HAP-1 (cell line): ENCODE data around the gene OPTN.

Experiments used
- DNase-seq, 2 experiments: peaks; one replicate each; pipeline ENCODE4 v3.0.0-alpha.2; 2016 to 2020; ENCODE audit warnings: low spot score in 2 of 2
- H3K27me3 ChIP-seq: fragments of 250-450 bp; sonication (Bioruptor Pico); 2 replicates; pipeline ENCODE4 v1.5.1; 2020; ENCODE audit warnings: low read depth, mild to moderate bottlenecking, moderate library complexity
- H3K36me3 ChIP-seq: fragments of 250-450 bp; sonication (Bioruptor Pico); replicated peaks from 2 replicates; pipeline ENCODE4 v1.5.1; 2020; ENCODE audit warnings: mild to moderate bottlenecking
- H3K4me1 ChIP-seq: fragments of 250-450 bp; sonication (Bioruptor Pico); 2 replicates; pipeline ENCODE4 v1.5.1; 2020; ENCODE audit warnings: mild to moderate bottlenecking
- H3K4me3 ChIP-seq: fragments of 250-450 bp; sonication (Bioruptor Pico); 2 replicates; pipeline ENCODE4 v1.5.1; 2020; ENCODE audit warnings: mild to moderate bottlenecking, moderate library complexity
- H3K9me3 ChIP-seq: fragments of 250-450 bp; sonication (Bioruptor Pico); 2 replicates; pipeline ENCODE4 v1.5.1; 2020; ENCODE audit warnings: mild to moderate bottlenecking, moderate library complexity
- in situ Hi-C: fragments of 300-500 bp; cut with MboI; formaldehyde crosslinking; loops from 3 replicates; pipeline ENCODE4 v1.14.3; 2020; ENCODE audit warnings: low sequenced_read_pairs, inconsistent platforms, mixed read lengths

The OPTN gene

DNA sequence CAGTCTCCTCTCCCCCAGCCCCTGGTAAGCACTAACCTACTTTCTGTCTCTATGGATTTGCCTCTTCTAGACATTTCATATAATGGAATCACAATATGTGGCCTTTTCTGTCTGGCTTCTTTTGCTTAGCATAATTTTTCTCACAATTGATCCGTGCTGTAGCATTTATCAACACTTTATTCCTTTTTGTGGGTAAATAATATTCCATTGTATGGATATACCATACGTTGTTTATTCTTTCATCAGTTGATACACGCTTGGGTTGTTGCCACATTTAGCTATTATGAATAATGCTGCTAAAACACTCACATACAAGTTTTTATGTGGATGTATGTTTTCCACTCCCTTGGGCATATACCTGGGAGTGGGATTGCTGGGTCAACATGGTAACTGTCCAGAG is 87.2 kb downstream of the OPTN start:
- no peak for DNase-seq
- Histone ChIP-seq H3K36me3 (peaks cover 96% of the 10 kb centered on the region), H3K4me1 (no peaks in the 10 kb centered on the region), H3K9me3 (no peaks in the 10 kb centered on the region), H3K4me3 (no peak overlapping the region), H3K27me3 (no peaks in the 10 kb centered on the region)
- in situ Hi-C loops = no loop called here
